Activated naive CD4-positive, alpha-beta T cell treated with anti-CD3 and anti-CD28 coated beads for 36 hours (primary cell): ENCODE measurements around the gene NANOG. TPM values are rescaled to one million over a fixed set of nuclear protein-coding genes. Genes with fewer than 3 reads are reported as not detected.
A peak's percentile ranks its signal among the peaks of the same experiment; 100 is the strongest.
"Not testable (repeated sequence)": the region's sequence is repeated elsewhere in the genome, so short reads cannot be mapped to it uniquely, and the experiment has no call there.

Experiments used
- CTCF ChIA-PET: fragments of 350-600 bp; sonication (Branson Sonifier 250); formaldehyde crosslinking; loops from one replicate; lab custom pipeline; 2021; ENCODE audit warnings: antibody characterized with exemption; lab: Charles Lee
- DNase-seq: peaks from one replicate; pipeline ENCODE4 v3.0.0-alpha.2; 2020
- H3K27ac Mint-ChIP-seq: one replicate; pipeline ENCODE4 v1.8.0; 2021; ENCODE audit warnings: mild to moderate bottlenecking, mixed read lengths
- H3K27me3 Mint-ChIP-seq: one replicate; pipeline ENCODE4 v1.8.0; 2021; ENCODE audit warnings: low read depth, mixed read lengths
- H3K36me3 Mint-ChIP-seq: one replicate; pipeline ENCODE4 v1.8.0; 2021; ENCODE audit warnings: low read depth, mixed read lengths
- H3K4me1 Mint-ChIP-seq: one replicate; pipeline ENCODE4 v1.8.0; 2021; ENCODE audit warnings: low read depth, mixed read lengths
- H3K4me3 Mint-ChIP-seq: one replicate; pipeline ENCODE4 v1.8.0; 2021; ENCODE audit warnings: mild to moderate bottlenecking, moderate library complexity, mixed read lengths
- H3K9me3 Mint-ChIP-seq: one replicate; pipeline ENCODE4 v1.8.0; 2021; ENCODE audit warnings: mixed read lengths
- intact Hi-C: fragments of 100-400 bp; cut with micrococcal nuclease; formaldehyde crosslinking; loops from one replicate; pipeline ENCODE4 v1.15.1; 2023
- total RNA-seq, 2 experiments: library from RNA; stranded (reverse); gene quantifications; one replicate each; pipeline ENCODE4 v1.2.3, GENCODE V29; 2021

NANOG gene
- total RNA-seq, 2 experiments from 2014 or later: not detected

DNA sequence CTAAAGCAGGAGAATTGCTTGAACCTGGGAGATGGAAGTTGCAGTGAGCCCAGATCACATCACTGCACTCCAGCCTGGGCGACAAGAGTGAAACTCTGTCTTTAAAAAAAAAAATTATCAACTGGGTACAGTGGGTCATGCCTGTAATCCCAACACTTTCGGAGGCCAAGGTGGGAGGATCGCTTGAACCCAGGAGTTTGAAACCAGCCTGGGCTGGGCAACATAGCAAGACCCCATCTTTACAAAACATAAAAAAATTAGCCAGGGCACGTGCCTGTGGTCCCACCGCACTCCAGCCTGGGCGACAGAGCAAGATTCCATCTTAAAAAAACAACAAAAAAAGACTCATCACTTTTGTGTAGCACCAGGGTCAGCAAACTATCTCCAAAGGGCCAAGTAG lies 7.1 kb upstream of the NANOG start:
- Mint-ChIP-seq H3K4me1 (no peaks in the 10 kb centered on the region), H3K27ac (no peak overlapping the region), H3K36me3 (no peaks in the 10 kb centered on the region), H3K4me3 (no peak overlapping the region), H3K9me3 (no peaks in the 10 kb centered on the region), H3K27me3 (no peaks in the 10 kb centered on the region)
- CTCF ChIA-PET: no interaction called here
- DNase-seq: no peak
- intact Hi-C loops: no loop called here

DNA sequence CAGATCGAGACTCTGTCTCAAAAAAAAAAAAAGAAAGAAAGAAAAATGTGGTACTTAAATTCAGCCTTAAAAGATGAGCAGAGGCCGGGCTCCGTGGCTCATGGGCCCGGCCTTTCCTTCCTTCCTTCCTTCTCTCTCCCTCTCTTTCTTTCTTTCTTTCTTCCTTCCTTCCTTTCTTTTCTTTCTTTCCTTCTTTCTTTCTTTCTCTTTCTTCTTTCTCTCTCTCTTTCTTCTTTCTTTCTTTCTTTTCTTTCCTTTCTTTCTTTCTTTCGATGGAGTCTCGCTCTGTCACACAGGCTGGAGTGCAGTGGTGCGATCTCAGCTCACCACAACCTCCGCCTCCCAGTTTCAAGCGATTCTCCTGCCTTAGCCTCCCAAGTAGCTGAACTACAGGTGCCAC lies 5.8 kb upstream of the NANOG start:
- H3K27ac Mint-ChIP-seq, H3K4me3 Mint-ChIP-seq, H3K9me3 Mint-ChIP-seq, intact Hi-C loops, H3K36me3 Mint-ChIP-seq, DNase-seq, H3K27me3 Mint-ChIP-seq, H3K4me1 Mint-ChIP-seq: not testable (repeated sequence)
- CTCF ChIA-PET: interaction anchor here (0.6 kb wide), 1 partner anchor 23 kb away, joined by 5 read pairs; no protein-coding TSS in a partner anchor

- DNase-seq: no peak
- Mint-ChIP-seq H3K36me3 (no peaks in the 10 kb centered on the region), H3K27me3 (peaks cover 2% of the 10 kb centered on the region), H3K9me3 (no peaks in the 10 kb centered on the region), H3K4me1 (no peaks in the 10 kb centered on the region), H3K27ac (no peak overlapping the region), H3K4me3 (no peak overlapping the region)
- CTCF ChIA-PET: interaction anchor here (0.6 kb wide), 1 partner anchor 115 kb away, joined by 3 read pairs; no protein-coding TSS in a partner anchor
- intact Hi-C loops: no loop called here
Observed at GRCh38 chr12:7784701-7785100, 4.5 kb upstream of the NANOG start.

DNA sequence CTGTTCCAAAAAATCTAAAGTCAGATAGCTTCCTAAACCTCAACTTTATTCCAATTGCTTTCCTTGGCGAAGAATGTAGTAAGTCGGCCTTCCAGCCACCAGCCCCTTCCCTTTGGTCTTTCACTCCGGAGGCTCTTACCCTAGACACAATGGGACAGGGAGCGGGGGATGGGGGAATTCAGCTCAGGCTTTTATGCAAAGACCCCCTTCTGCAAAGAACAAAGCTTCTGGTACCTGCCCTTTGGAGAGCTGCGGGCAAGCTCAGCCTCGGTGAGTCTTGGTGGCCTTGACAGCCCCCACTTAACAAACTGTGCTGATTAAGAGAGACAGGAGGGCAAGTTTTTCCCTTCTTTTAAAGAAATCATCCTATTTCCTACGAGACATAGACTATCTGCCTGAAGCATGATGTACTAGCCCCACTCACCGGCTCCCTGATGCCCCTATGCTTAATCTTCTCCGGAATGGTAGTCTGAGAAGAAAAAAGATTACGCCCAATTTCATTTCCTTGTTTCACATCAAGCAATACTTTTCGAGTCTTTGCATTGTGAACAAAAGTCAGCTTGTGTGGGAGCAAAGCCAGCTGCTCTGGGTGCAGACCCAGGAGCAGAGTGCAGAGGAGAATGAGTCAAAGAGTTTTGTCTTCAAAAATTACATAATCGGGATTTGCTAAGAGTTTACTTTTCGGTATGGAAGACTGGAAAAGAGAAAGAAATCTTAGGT lies 1.5 kb upstream of the NANOG start:
- H3K9me3 Mint-ChIP-seq: no peaks in the 10 kb centered on the region
- H3K27me3 Mint-ChIP-seq: peaks cover 2% of the 10 kb centered on the region
- CTCF ChIA-PET: no interaction called here
- no peak overlapping the region for H3K27ac Mint-ChIP-seq
- no peak for DNase-seq
- intact Hi-C loops: no loop called here
- H3K4me3 Mint-ChIP-seq: no peak overlapping the region
- no peaks in the 10 kb centered on the region for H3K36me3 Mint-ChIP-seq
- H3K4me1 Mint-ChIP-seq: no peaks in the 10 kb centered on the region

- CTCF ChIA-PET: no interaction called here
- no peaks in the 10 kb centered on the region for H3K4me1 Mint-ChIP-seq
- H3K27me3 Mint-ChIP-seq: peaks cover 2% of the 10 kb centered on the region
- H3K4me3 Mint-ChIP-seq: no peak overlapping the region
- intact Hi-C loops: no loop called here
- H3K9me3 Mint-ChIP-seq: no peaks in the 10 kb centered on the region
- H3K36me3 Mint-ChIP-seq: no peaks in the 10 kb centered on the region
- no peak for DNase-seq
- H3K27ac Mint-ChIP-seq: no peak overlapping the region
Observed at GRCh38 chr12:7788294-7788660, 925 bp upstream of the NANOG start.

DNA sequence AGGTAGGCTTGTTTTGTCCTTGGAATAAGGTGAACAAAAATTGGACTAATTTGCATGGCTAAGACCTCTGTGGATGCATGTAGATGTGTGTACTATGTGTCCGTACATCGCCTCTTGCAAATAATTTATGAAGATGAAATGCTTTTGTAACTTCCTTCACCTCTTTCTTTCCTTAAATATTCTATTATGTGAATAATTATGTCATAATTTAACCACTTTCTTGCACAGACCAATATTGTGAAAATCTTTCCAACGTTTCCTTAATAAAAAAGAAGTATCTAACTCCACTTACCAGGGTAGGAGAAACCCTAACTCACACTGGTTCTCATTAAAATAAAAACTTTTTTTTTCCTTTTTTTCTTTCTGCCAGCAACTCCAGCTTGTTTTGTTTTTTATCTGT lies 4.0 kb downstream of the NANOG start:
- H3K4me1 Mint-ChIP-seq: no peaks in the 10 kb centered on the region

DNA sequence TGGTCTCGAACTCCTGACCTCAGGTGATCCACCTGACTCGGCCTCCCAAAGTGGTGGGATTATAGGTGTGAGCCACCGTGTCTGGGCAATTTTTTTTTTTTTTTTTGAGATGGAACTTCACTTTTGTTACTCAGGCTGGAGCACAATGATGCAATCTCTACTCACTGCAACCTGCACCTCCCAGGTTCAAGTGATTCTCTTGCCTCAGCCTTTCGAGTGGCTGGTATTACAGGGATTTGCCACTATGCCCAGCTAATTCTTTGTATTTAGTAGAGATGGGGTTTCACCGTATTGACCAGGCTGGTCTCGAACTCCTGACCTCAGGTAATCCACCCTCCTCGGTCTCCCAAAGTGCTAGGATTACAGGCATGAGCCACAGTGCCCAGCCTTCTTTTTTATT lies 8.1 kb downstream of the NANOG start:
- H3K36me3 Mint-ChIP-seq, H3K4me1 Mint-ChIP-seq, intact Hi-C loops, H3K27ac Mint-ChIP-seq, H3K27me3 Mint-ChIP-seq, DNase-seq, H3K4me3 Mint-ChIP-seq, CTCF ChIA-PET, H3K9me3 Mint-ChIP-seq: not testable (repeated sequence)

More for the DNA sequence above, 4.0 kb downstream of the NANOG start:
- Mint-ChIP-seq H3K9me3 (no peaks in the 10 kb centered on the region), H3K36me3 (no peaks in the 10 kb centered on the region), H3K27me3 (no peaks in the 10 kb centered on the region), H3K4me3 (no peak overlapping the region), H3K27ac (no peak overlapping the region)
- intact Hi-C loops: no loop called here
- CTCF ChIA-PET: interaction anchor here (0.6 kb wide), 1 partner anchor 28 kb away, joined by 5 read pairs; no protein-coding TSS in a partner anchor
- DNase-seq: no peak

DNA sequence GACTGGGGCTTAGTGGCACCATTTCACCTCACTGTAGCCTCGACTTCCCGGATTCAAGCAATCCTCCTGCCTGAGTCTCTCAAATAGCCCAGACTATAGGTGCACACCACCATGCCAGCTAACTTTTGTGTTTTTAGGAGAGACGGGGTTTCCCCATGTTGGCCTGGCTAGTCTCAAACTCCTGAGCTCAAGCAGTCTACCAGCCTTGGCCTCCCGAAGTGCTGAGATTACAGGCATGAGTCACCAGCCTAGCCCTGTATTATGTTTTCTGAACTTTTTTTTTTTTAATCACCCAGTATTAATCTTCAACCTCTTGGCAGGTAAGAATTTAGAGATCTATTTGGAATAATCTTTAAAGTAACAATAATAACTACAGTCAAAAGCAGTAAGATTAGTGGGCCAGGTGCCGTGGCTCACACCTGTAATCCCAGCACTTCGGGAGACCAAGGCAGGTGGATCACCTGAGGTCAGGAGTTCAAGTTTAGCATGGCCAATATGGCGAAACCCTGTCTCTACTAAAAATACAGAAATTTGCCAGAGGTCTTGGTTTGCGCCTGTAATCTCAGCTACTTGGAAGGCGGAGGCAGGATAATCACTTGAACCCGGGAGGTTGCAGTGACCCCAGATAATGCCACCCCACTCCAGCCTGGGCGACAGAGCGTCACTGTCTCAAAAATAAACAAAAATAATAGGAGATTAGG lies 8.6 kb downstream of the NANOG start:
- intact Hi-C loops: no loop called here
- no peak for DNase-seq
- Mint-ChIP-seq H3K27me3 (no peaks in the 10 kb centered on the region), H3K36me3 (no peaks in the 10 kb centered on the region), H3K4me1 (no peaks in the 10 kb centered on the region), H3K27ac (no peak overlapping the region), H3K9me3 (no peaks in the 10 kb centered on the region), H3K4me3 (no peak overlapping the region)
- CTCF ChIA-PET: interaction anchor here (1.2 kb wide), 1 partner anchor 10 kb away, joined by 5 read pairs; no protein-coding TSS in a partner anchor

DNA sequence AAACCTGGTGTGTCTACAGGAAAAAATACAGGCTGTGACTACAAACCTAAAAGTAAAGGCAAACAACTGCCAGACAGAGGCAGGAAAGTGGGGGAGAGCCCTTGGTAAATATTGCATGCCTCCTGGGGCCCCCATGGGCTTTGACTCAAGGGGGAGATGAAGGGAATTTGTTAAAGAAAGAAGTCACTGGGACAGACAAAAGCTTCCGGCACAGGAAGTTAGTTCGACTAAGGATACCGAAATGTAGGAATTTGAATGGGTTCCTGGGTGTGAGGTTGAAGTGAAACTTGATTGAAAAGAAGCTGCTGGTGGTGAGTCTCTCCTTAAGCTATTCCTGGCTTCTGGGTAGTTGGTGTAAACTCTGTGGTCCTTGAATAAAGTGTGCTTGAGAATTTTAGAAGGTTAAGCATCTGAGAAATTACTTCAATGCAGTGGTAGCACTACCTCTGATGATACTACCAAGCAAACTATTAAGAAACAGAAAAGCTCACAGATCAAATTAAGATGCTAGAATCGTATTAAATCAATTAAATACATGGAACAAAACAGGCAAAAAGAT lies 9.6 kb downstream of the NANOG start:
- H3K4me3 Mint-ChIP-seq, H3K27ac Mint-ChIP-seq, H3K4me1 Mint-ChIP-seq, H3K36me3 Mint-ChIP-seq, intact Hi-C loops, DNase-seq, H3K27me3 Mint-ChIP-seq, H3K9me3 Mint-ChIP-seq: not testable (repeated sequence)
- CTCF ChIA-PET: interaction anchor here (1.2 to 1.5 kb wide), 2 partner anchors 9 to 10 kb away, joined by 4 to 5 read pairs; no protein-coding TSS in a partner anchor

DNA sequence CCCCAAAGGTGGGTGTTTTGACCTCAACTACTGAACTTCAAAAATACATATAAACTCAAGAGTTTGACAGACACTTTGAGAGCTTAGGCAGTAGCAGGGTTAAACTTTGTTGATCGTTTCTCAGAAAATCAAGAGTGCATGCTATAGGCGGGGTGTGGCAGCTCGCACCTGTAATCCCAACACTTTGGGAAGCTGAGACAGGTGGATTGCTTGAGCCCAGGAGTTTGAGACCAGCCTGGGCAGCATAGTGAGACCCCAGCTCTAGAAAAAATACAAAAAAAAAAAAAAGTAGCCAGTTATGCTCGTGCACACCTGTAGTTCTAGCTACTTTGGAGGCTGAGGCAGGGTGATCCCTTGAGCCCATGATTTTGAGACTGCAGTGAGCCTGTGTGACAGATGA lies 12.3 kb downstream of the NANOG start:
- no peak overlapping the region for H3K27ac Mint-ChIP-seq
- no peaks in the 10 kb centered on the region for H3K4me1 Mint-ChIP-seq
- CTCF ChIA-PET: interaction anchor here (0.6 to 1.5 kb wide), 2 partner anchors 122 to 159 kb away, joined by 3 to 7 read pairs; no protein-coding TSS in a partner anchor
- DNase-seq: no peak
- no peaks in the 10 kb centered on the region for H3K36me3 Mint-ChIP-seq
- H3K27me3 Mint-ChIP-seq: no peaks in the 10 kb centered on the region
- intact Hi-C loops: no loop called here
- H3K9me3 Mint-ChIP-seq: no peaks in the 10 kb centered on the region
- H3K4me3 Mint-ChIP-seq: no peak overlapping the region

DNA sequence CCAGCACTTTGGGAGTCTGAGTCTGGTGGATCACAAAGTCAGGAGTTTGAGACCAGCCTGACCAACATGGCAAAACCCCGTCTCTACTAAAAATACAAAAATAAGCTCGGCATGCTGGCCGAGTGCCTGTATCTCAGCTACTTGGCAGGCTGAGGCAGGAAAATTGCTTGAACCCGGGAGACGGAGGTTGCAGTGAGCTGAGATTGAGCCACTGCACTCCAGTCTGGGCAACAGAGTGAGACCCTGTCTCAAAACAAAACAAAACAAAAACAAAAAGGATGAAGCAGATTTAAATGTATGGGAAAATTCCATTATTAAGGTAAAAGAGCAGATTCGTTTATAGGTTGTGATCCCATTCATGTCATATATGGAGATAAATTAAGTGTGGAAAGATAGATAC lies 17.1 kb downstream of the NANOG start:
- H3K27ac Mint-ChIP-seq, H3K4me3 Mint-ChIP-seq, H3K36me3 Mint-ChIP-seq, H3K9me3 Mint-ChIP-seq, H3K27me3 Mint-ChIP-seq, DNase-seq, H3K4me1 Mint-ChIP-seq: not testable (repeated sequence)
- intact Hi-C loops: loop anchor here (1.0 to 2.0 kb wide), 2 partner anchors 218 to 588 kb away; no protein-coding TSS in a partner anchor
- CTCF ChIA-PET: interaction anchor here (0.7 to 6.2 kb wide), 12 partner anchors 15 to 1029 kb away, joined by 3 to 62 read pairs (median 3); no protein-coding TSS in a partner anchor

GRCh38 chr12:7806863-7807487 lies 17.8 kb downstream of the NANOG start:
- intact Hi-C loops: loop anchor here (1.0 to 2.0 kb wide), 5 partner anchors 91 to 588 kb away; no protein-coding TSS in a partner anchor
- Mint-ChIP-seq H3K4me3 (no peak overlapping the region), H3K4me1 (no peaks in the 10 kb centered on the region), H3K27me3 (no peaks in the 10 kb centered on the region), H3K9me3 (no peaks in the 10 kb centered on the region), H3K27ac (no peak overlapping the region), H3K36me3 (no peaks in the 10 kb centered on the region)
- CTCF ChIA-PET: interaction anchor here (0.6 to 6.2 kb wide), 17 partner anchors 9 to 1029 kb away, joined by 3 to 62 read pairs (median 3); no protein-coding TSS in a partner anchor
- peak; percentile 82 for DNase-seq
